ENCODE results near the gene PWWP2B. TPM values are rescaled to one million over a fixed set of nuclear protein-coding genes. Genes with fewer than 3 reads are reported as not detected.

Gene PWWP2B
- total RNA-seq, 1 experiment from 2014 or later, result 12.2 TPM

- TF ChIP-seq ZNF532 (CRISPR knock-in tag; IDR thresholded peaks at IDR 0.05; ENCODE audit: borderline replicate concordance) (peak; percentile 9; the same call in 1 of the 2 replicates), ETV6 (CRISPR knock-in tag; IDR thresholded peaks at IDR 0.05) (peak; percentile 91), ZNF263 (CRISPR knock-in tag; IDR thresholded peaks at IDR 0.05; ENCODE audit: low read depth) (peak; percentile 62; the same call in 1 of the 2 replicates), JAZF1 (CRISPR knock-in tag; IDR thresholded peaks at IDR 0.05) (no peak), E2F5 (CRISPR knock-in tag; IDR thresholded peaks at IDR 0.05) (0 out of 2 replicates have a peak, but pooled peaks have one; percentile 44), SP1 (CRISPR knock-in tag; conservative IDR thresholded peaks at IDR 0.05) (peak; percentile 69; the same call in 1 of the 2 replicates)
- TF ChIP-seq, protein P1, sequence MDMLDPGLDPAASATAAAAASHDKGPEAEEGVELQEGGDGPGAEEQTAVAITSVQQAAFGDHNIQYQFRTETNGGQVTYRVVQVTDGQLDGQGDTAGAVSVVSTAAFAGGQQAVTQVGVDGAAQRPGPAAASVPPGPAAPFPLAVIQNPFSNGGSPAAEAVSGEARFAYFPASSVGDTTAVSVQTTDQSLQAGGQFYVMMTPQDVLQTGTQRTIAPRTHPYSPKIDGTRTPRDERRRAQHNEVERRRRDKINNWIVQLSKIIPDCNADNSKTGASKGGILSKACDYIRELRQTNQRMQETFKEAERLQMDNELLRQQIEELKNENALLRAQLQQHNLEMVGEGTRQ (CRISPR knock-in tag; IDR thresholded peaks at IDR 0.05), result no peak; the same call in 1 of the 2 replicates
- TF ChIP-seq, protein P2, sequence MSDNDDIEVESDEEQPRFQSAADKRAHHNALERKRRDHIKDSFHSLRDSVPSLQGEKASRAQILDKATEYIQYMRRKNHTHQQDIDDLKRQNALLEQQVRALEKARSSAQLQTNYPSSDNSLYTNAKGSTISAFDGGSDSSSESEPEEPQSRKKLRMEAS (CRISPR knock-in tag; IDR thresholded peaks at IDR 0.05), result peak; percentile 38; the same call in 1 of the 2 replicates
Observed at GRCh38 chr10:132407846-132408278, 10.9 kb downstream of the PWWP2B start (continued).

DNA sequence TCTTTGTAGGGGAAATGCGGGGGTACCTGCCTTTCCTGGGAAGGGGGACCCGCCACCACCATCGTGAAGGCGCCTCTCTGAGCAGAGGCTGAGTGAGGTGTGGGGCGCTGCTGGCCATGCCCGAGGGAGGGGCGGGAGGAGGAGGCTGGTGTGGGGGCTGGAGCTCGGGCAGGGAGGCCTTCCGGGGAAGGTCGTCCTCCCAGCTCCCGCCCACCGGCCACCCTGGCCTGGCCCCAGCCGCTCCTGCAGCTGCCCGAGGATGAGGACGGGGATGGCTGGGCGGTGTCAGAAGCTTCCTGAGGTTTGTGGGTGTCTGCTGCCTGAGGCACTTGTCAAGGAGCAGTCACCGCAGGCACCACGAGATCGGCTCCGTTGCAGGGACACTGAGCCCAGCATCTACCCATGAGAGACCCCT lies 11.4 kb downstream of the PWWP2B start:
- POLR2A ChIA-PET, result interaction anchor here (0.5 to 1.8 kb wide), 3 partner anchors 10 to 202 kb away, joined by 3 to 9 read pairs (median 7); no protein-coding TSS in a partner anchor

More for the DNA sequence above, 11.4 kb downstream of the PWWP2B start:
- DNase-seq (ENCODE audit: low spot score) (peak; percentile 56), ATAC-seq (peak; percentile 32)
- no peaks in the 10 kb centered on the region for H3K9me3 Mint-ChIP-seq
- TF ChIP-seq TEAD1 (CRISPR knock-in tag; IDR thresholded peaks at IDR 0.05) (no peak), ZNF425 (CRISPR knock-in tag; conservative IDR thresholded peaks at IDR 0.05) (no peak), ZNF232 (CRISPR knock-in tag; IDR thresholded peaks at IDR 0.05) (no peak), IRF2 (CRISPR knock-in tag; IDR thresholded peaks at IDR 0.05; ENCODE audit: borderline replicate concordance, low read depth) (no peak), ZNF263 (CRISPR knock-in tag; IDR thresholded peaks at IDR 0.05; ENCODE audit: low read depth) (peak; percentile 77; the same call in 1 of the 2 replicates), ATF3 (CRISPR knock-in tag; conservative IDR thresholded peaks at IDR 0.05) (no peak)
- TF ChIP-seq, protein P3, sequence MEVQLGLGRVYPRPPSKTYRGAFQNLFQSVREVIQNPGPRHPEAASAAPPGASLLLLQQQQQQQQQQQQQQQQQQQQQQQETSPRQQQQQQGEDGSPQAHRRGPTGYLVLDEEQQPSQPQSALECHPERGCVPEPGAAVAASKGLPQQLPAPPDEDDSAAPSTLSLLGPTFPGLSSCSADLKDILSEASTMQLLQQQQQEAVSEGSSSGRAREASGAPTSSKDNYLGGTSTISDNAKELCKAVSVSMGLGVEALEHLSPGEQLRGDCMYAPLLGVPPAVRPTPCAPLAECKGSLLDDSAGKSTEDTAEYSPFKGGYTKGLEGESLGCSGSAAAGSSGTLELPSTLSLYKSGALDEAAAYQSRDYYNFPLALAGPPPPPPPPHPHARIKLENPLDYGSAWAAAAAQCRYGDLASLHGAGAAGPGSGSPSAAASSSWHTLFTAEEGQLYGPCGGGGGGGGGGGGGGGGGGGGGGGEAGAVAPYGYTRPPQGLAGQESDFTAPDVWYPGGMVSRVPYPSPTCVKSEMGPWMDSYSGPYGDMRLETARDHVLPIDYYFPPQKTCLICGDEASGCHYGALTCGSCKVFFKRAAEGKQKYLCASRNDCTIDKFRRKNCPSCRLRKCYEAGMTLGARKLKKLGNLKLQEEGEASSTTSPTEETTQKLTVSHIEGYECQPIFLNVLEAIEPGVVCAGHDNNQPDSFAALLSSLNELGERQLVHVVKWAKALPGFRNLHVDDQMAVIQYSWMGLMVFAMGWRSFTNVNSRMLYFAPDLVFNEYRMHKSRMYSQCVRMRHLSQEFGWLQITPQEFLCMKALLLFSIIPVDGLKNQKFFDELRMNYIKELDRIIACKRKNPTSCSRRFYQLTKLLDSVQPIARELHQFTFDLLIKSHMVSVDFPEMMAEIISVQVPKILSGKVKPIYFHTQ (CRISPR knock-in tag; IDR thresholded peaks at IDR 0.05), result no peak
- TF ChIP-seq, protein P1 (CRISPR knock-in tag; IDR thresholded peaks at IDR 0.05), result 0 out of 2 replicates have a peak, but pooled peaks have one; percentile 5
- TF ChIP-seq, protein P4, sequence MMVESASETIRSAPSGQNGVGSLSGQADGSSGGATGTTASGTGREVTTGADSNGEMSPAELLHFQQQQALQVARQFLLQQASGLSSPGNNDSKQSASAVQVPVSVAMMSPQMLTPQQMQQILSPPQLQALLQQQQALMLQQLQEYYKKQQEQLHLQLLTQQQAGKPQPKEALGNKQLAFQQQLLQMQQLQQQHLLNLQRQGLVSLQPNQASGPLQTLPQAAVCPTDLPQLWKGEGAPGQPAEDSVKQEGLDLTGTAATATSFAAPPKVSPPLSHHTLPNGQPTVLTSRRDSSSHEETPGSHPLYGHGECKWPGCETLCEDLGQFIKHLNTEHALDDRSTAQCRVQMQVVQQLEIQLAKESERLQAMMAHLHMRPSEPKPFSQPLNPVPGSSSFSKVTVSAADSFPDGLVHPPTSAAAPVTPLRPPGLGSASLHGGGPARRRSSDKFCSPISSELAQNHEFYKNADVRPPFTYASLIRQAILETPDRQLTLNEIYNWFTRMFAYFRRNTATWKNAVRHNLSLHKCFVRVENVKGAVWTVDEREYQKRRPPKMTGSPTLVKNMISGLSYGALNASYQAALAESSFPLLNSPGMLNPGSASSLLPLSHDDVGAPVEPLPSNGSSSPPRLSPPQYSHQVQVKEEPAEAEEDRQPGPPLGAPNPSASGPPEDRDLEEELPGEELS (CRISPR knock-in tag; IDR thresholded peaks at IDR 0.05), result no peak; the same call in 1 of the 2 replicates
- CTCF ChIA-PET, result interaction anchor here (0.8 to 1.2 kb wide), 5 partner anchors 21 to 227 kb away, joined by 3 to 5 read pairs (median 3); no protein-coding TSS in a partner anchor
- H3K4me1 Mint-ChIP-seq, result peaks cover 48% of the 10 kb centered on the region
- peak overlapping the region; percentile 89 for H3K27ac Mint-ChIP-seq
- H3K27me3 Mint-ChIP-seq (ENCODE audit: low read depth), result no peaks in the 10 kb centered on the region
- H3K36me3 Mint-ChIP-seq, result peaks cover 6% of the 10 kb centered on the region; the same call in 1 of the 2 replicates
- peak overlapping the region; percentile 45 for H3K4me3 Mint-ChIP-seq

Data from WTC11 (cell line).